GM12875 (cell line): ENCODE measurements around the gene GPC3.

Experiments
- H3K4me3 ChIP-seq: one replicate; pipeline ENCODE4 v1.5.1; 2011; ENCODE audit warnings: low read depth, low read length, control low read depth
- CTCF ChIP-seq: IDR thresholded peaks from 2 replicates; pipeline ENCODE4 v1.5.1; 2011; ENCODE audit warnings: low read depth, mild to moderate bottlenecking, control low read depth, inconsistent platforms, low read length, moderate library complexity, borderline replicate concordance; ENCODE audit not compliant: insufficient read depth

Gene GPC3

GRCh38 chrX:133544778-133545177, 440.6 kb downstream of the GPC3 start:
- TF ChIP-seq CTCF: no peak
- H3K4me3 ChIP-seq: no peak overlapping the region

- H3K4me3 ChIP-seq: no peak overlapping the region
- TF ChIP-seq CTCF: no peak
Observed at GRCh38 chrX:133544115-133544514, 441.3 kb downstream of the GPC3 start.

- TF ChIP-seq CTCF: no peak
- no peak overlapping the region for H3K4me3 ChIP-seq
Observed at GRCh38 chrX:133543654-133544053, 441.7 kb downstream of the GPC3 start.

GRCh38 chrX:133542476-133542875, 442.9 kb downstream of the GPC3 start:
- no peak for TF ChIP-seq CTCF
- H3K4me3 ChIP-seq: no peak overlapping the region

- no peak overlapping the region for H3K4me3 ChIP-seq
- TF ChIP-seq CTCF: no peak
Observed at GRCh38 chrX:133541021-133541420, 444.4 kb downstream of the GPC3 start.

GRCh38 chrX:133538148-133538547, 447.2 kb downstream of the GPC3 start:
- H3K4me3 ChIP-seq: no peak overlapping the region
- no peak for TF ChIP-seq CTCF

GRCh38 chrX:133537142-133537541, 448.3 kb downstream of the GPC3 start:
- no peak overlapping the region for H3K4me3 ChIP-seq
- TF ChIP-seq CTCF: no peak
